Keratinocyte (primary cell): ENCODE measurements around the gene PRAMEF12.

ENCODE experiments used
- EZH2 ChIP-seq: IDR thresholded peaks from one replicate; pipeline ENCODE4 v1.6.1; 2012; ENCODE audit warnings: inconsistent platforms, mild to moderate bottlenecking, low read length, moderate library complexity
- TF ChIP-seq, protein P1 (sequence below), 3 experiments: IDR thresholded peaks in 1 of 3; conservative IDR thresholded peaks in 1 of 3; optimal IDR thresholded peaks in 1 of 3; 2 replicates in 2 of 3; 3 replicates in 1 of 3; pipeline versions ENCODE3 to v1.5.1; 2011; ENCODE audit warnings: low read length in 3 of 3, mild to moderate bottlenecking in 3 of 3, moderate library complexity in 2 of 3, control low read depth in 1 of 3, inconsistent platforms in 1 of 3; ENCODE audit not compliant: insufficient read depth in 2 of 3; ENCODE audit errors: extremely low read depth in 1 of 3

DNA sequence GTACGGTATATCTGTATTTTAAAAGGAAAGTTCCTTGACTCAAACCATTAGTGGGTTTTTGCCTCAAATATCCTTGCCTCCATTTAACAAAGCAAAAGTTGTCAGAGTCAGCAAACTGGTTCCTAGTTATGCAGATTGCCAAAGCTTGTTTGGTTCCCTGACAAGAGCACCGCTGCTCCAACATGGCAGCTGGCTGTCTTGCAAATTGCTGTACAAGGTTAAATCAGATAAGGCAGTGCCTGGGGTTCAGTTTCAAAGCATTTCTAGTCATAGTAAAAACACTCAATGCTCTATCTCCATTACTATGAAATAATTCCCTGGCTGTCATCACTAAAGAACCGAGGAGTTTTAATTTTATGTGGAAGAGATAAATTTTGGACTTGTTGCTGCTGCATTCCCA, 38.9 kb upstream of the PRAMEF12 start:
- TF ChIP-seq, protein P1, sequence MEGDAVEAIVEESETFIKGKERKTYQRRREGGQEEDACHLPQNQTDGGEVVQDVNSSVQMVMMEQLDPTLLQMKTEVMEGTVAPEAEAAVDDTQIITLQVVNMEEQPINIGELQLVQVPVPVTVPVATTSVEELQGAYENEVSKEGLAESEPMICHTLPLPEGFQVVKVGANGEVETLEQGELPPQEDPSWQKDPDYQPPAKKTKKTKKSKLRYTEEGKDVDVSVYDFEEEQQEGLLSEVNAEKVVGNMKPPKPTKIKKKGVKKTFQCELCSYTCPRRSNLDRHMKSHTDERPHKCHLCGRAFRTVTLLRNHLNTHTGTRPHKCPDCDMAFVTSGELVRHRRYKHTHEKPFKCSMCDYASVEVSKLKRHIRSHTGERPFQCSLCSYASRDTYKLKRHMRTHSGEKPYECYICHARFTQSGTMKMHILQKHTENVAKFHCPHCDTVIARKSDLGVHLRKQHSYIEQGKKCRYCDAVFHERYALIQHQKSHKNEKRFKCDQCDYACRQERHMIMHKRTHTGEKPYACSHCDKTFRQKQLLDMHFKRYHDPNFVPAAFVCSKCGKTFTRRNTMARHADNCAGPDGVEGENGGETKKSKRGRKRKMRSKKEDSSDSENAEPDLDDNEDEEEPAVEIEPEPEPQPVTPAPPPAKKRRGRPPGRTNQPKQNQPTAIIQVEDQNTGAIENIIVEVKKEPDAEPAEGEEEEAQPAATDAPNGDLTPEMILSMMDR (optimal IDR thresholded peaks at IDR 0.05 in 1 of 3, IDR thresholded peaks at IDR 0.05 in 1 of 3, conservative IDR thresholded peaks at IDR 0.05 in 1 of 3; ENCODE audit: extremely low read depth in 1 of 3, insufficient read depth in 2 of 3, low read length in 3 of 3) = no peak
- no peak for TF ChIP-seq EZH2
